ENCODE results near the gene COL27A1.

Gene COL27A1

DNA sequence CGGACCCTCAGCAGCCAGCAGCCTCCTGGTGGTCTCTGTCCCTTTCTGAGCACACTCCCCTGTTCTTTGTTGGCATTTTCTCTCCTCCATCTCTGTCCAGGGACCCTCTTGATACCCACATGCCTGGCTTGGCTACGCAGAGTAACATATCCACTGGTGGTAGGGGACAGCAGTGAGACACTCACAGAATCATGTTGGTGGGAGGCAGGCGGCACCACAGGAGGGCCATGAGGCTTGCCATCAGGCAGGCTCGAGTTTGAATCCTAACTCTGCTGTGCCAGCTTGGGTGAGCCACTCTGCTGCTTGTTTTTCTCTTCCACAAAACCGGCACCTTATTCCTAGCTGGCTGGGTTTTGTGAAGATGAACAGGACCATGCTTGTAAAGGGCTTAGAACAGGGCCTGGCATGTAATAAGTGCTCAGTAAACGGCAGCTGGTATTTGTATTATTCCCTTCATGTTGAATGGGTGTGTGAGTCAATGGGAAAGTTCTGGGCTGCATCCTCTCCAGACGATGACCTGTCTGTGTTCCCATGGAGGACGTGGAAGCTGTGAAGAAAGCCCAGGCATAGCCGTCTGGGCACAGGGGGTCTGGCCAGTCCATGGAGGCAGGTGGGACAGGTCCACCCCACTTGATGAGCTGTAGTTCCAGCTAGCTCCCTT, 2.3 kb downstream of the COL27A1 start:
- peak; percentile 50 for DNase-seq (ENCODE audit: low read depth)
- TF ChIP-seq, protein P1, sequence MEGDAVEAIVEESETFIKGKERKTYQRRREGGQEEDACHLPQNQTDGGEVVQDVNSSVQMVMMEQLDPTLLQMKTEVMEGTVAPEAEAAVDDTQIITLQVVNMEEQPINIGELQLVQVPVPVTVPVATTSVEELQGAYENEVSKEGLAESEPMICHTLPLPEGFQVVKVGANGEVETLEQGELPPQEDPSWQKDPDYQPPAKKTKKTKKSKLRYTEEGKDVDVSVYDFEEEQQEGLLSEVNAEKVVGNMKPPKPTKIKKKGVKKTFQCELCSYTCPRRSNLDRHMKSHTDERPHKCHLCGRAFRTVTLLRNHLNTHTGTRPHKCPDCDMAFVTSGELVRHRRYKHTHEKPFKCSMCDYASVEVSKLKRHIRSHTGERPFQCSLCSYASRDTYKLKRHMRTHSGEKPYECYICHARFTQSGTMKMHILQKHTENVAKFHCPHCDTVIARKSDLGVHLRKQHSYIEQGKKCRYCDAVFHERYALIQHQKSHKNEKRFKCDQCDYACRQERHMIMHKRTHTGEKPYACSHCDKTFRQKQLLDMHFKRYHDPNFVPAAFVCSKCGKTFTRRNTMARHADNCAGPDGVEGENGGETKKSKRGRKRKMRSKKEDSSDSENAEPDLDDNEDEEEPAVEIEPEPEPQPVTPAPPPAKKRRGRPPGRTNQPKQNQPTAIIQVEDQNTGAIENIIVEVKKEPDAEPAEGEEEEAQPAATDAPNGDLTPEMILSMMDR (IDR thresholded peaks at IDR 0.05; ENCODE audit: low read length, missing control alignments): no peak
- no peak overlapping the region for H3K4me3 ChIP-seq (replicated peaks; ENCODE audit: low read depth, low read length)

DNA sequence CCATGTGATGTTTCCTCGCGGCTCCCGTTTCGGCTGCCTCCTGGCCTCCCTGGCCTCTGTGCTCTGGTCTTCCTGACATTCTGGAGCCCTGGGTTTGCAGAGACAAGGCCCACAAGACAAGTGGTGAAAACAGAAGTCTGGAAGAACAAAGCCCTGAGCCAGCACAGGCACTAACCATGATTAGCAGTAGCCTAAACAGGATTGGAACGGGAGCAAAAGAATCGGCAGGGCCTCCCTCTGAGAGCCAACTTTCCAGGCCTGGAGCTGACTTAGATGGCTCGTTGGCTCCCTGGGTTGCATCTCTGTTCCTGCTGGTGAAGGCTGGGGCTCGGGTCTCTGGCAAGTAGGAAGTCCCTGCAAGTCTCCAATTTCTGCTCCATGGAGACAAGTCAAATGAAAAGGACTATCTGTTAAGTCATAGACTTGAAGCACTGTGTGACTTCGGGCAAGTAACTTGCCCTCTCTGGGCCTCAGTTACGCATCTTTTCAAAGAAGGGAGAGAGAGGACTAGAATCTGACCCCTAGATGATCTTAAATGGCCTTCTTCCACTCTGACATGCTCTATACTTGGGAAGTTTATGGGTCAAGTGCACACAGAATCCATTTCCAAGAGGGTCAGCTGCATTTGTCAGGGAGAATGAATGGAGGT, 3.3 kb downstream of the COL27A1 start:
- no peak overlapping the region for H3K4me3 ChIP-seq (replicated peaks; ENCODE audit: low read depth, low read length)
- TF ChIP-seq, protein P1 (IDR thresholded peaks at IDR 0.05; ENCODE audit: low read length, missing control alignments): no peak
- DNase-seq (ENCODE audit: low read depth): no peak

DNA sequence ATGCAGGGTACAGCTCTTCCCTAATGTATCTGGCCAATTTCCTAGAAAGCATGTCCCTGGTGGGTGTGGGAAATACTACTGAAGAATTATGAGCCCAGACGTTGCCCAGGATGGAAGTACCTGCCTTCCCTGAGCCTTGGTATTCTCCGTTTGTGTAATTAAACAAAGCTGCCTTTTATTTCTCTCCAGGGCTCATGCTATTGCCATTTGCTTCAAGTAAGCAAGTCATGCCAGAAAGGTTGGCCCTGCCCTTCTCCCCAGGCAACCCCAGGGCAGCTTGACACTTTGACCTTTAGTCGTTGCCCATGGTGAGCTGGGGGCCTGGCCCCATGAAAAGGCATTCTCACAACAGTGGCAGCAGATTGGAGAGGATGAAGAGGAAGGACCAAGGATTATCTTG, 4.4 kb downstream of the COL27A1 start:
- no peak for DNase-seq (ENCODE audit: low read depth)
- no peak overlapping the region for H3K4me3 ChIP-seq (replicated peaks; ENCODE audit: low read depth, low read length)
- TF ChIP-seq, protein P1 (IDR thresholded peaks at IDR 0.05; ENCODE audit: low read length, missing control alignments): no peak

DNA sequence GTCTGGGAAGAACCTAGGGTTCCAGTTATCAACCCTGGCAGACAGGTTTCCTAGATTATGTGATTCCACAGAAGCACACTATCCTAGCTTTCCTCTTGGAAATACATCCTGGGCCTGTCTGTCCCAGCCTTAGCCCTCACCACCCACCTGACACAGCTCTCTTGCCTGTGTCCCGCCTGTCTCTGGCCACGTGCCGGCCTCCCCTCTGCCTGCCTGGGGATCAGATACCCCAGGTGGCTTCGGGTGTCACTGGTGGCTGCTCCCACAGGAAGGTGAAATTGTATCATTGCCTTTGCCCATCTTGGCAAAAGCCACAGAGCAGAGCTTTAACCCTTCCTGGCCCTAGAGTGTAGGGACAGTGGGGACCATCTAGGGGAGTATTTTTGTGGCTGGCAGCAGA, 6.2 kb downstream of the COL27A1 start:
- DNase-seq (ENCODE audit: low read depth): no peak
- H3K4me3 ChIP-seq (replicated peaks; ENCODE audit: low read depth, low read length): no peak overlapping the region
- TF ChIP-seq, protein P1 (IDR thresholded peaks at IDR 0.05; ENCODE audit: low read length, missing control alignments): no peak

DNA sequence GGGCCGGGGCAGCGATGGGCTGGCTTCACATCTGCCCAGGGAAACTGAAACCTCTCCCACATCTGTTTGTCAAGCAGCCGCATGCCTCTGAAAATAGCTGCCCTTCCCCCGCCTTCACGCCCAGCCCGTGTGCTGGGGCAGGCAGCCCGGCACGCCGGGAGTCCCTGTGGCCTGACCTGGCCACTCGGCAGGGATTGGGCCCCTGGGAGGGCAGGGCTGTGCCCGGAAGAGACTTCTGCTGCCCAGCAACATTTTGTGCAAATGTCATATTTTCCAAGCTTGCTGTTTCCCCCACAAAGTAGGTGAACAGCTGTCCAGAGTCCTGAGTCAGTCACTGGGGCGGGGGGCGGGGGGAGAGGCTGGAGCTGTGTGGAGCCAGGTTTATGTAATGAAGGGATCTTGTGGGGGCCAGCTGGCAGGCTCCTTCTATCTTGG, 8.2 kb downstream of the COL27A1 start:
- TF ChIP-seq, protein P1 (IDR thresholded peaks at IDR 0.05; ENCODE audit: low read length, missing control alignments): no peak
- DNase-seq (ENCODE audit: low read depth): peak; percentile 50
- H3K4me3 ChIP-seq (replicated peaks; ENCODE audit: low read depth, low read length): no peak overlapping the region

DNA sequence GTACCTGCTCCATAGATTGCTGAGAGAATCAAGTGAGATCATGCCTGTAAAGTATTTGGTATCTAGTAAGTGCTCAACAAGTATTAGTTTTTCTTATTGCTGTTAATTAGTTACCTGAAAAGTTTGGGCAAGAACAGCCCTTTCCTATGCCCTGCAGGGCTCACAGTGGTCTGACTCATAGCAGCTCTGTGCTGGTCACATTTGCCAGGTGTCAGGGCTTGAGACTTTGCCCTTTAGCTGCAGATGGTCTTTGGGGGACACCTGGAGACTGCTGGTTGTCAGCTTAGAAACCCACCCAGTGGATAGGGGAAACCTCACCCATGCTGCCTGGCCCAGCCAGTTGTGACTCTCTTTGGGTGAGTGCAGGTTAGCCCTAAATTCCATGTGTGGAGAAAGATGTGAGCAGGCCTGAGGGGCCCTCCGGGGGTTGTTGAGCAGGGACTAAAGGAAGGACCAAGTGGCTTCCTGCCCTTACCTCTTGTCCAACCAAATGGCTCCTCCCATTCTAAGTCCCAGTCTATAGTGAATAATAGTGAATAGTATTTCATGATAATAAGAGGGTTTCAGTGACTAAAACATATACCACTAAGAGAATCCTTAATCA, 9.0 kb downstream of the COL27A1 start:
- DNase-seq (ENCODE audit: low read depth): no peak
- H3K4me3 ChIP-seq (replicated peaks; ENCODE audit: low read depth, low read length): no peak overlapping the region
- TF ChIP-seq, protein P1 (IDR thresholded peaks at IDR 0.05; ENCODE audit: low read length, missing control alignments): no peak
